Karpas-422 (cell line): ENCODE results near the gene MED9. TPM values are rescaled to one million over a fixed set of nuclear protein-coding genes. Genes with fewer than 3 reads are reported as not detected.

Source experiments
- DNase-seq: peaks from one replicate; pipeline ENCODE4 v3.0.0-alpha.2; 2015
- H2AFZ ChIP-seq: fragments of 200-600 bp; sonication (generic); 2 replicates; pipeline ENCODE4 v1.6.1; 2014; ENCODE audit warnings: antibody characterized with exemption, low read length, mixed read lengths
- H3K27ac ChIP-seq: fragments of 200-600 bp; sonication (generic); 2 replicates; pipeline ENCODE4 v1.5.1; 2014; ENCODE audit warnings: mild to moderate bottlenecking, low read length, moderate library complexity
- H3K27me3 ChIP-seq: fragments of 200-600 bp; sonication (generic); 2 replicates; pipeline ENCODE4 v1.6.1; 2014; ENCODE audit warnings: low read length, mixed read lengths
- H3K36me3 ChIP-seq: fragments of 200-600 bp; sonication (generic); 2 replicates; pipeline ENCODE4 v1.6.1; 2014; ENCODE audit warnings: low read length, mixed read lengths; ENCODE audit not compliant: insufficient read depth
- H3K4me1 ChIP-seq: fragments of 200-600 bp; sonication (generic); 2 replicates; pipeline ENCODE4 v1.6.1; 2014; ENCODE audit warnings: mild to moderate bottlenecking, low read length, mixed read lengths
- H3K4me2 ChIP-seq: fragments of 200-600 bp; sonication (generic); 2 replicates; pipeline ENCODE4 v1.6.1; 2014; ENCODE audit warnings: low read length, low read depth, mild to moderate bottlenecking; ENCODE audit not compliant: poor library complexity, severe bottlenecking
- H3K4me3 ChIP-seq: fragments of 200-600 bp; sonication (generic); 2 replicates; pipeline ENCODE4 v1.5.1; 2014; ENCODE audit warnings: mild to moderate bottlenecking, antibody characterized with exemption, low read length, mixed read lengths
- H3K79me2 ChIP-seq: fragments of 200-600 bp; sonication (generic); 2 replicates; pipeline ENCODE4 v1.6.1; 2014; ENCODE audit warnings: mild to moderate bottlenecking, low read length, mixed read lengths
- H3K9ac ChIP-seq: fragments of 200-600 bp; sonication (generic); 2 replicates; pipeline ENCODE4 v1.6.0; 2014; ENCODE audit warnings: low read length
- H3K9me2 ChIP-seq: fragments of 200-600 bp; sonication (generic), shearing (Covaris generic); replicated peaks from 2 replicates; pipeline ENCODE4 v1.6.0; 2014; ENCODE audit warnings: mild to moderate bottlenecking, low read length, moderate library complexity; ENCODE audit not compliant: insufficient read depth
- H3K9me3 ChIP-seq: fragments of 300-700, 200-600 bp; sonication (generic); 2 replicates; pipeline ENCODE4 v1.6.1; 2014; ENCODE audit warnings: low read length, mixed read lengths
- H4K20me1 ChIP-seq: fragments of 200-600 bp; sonication (generic); 2 replicates; pipeline ENCODE4 v1.6.1; 2014; ENCODE audit warnings: mild to moderate bottlenecking, antibody characterized with exemption, low read length, low read depth; ENCODE audit not compliant: insufficient read depth
- total RNA-seq: library from RNA; depleted of rRNA; stranded (reverse); fragments of >200 nt; shearing (Covaris generic); gene quantifications from 2 replicates; pipeline ENCODE4 v1.2.3, GENCODE V29; 2014; ENCODE audit warnings: low replicate concordance

Gene MED9
- total RNA-seq, 1 experiment from 2014 or later: 8.8 TPM

DNA sequence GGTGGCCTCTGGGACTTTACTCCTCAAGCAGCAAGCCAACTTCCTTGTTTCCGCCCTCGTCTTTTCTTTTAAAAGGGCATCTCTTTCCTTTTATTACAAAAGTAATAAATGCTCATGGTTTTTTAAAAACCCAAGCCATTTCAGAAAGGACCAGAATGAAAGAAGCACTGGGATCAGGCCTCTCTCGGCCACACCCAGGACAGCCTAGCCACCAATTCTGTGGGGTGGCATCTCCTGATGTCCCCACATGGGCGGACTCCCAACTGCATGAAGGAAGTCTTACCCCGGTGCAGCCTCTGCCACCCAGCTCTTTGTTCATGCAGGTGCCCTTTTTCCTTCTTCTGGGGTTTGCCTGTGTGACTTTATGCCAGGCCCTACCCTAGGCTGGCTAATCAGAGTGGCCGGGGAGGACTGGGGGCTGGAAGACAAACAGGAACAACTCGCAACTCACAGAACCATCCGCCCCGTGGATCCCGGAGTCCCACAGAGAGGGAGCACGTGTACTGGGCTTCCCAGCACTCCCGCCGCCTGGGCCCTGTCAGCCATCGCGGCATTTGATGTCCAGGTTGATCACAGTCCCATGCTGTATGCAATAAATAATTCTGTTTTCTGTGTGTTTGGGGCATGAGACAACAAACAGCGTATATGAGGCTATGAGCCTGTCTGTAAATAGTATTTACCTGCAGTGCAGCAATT, 22.0 kb downstream of the MED9 start:
- no peak overlapping the region for H2AFZ ChIP-seq
- no peaks in the 10 kb centered on the region for H3K9me3 ChIP-seq
- no peak overlapping the region for H3K9ac ChIP-seq
- H3K27ac ChIP-seq: no peak overlapping the region
- no peak for DNase-seq
- no peak overlapping the region for H3K4me3 ChIP-seq
- H4K20me1 ChIP-seq: peaks cover 11% of the 10 kb centered on the region; the same call in 1 of the 2 replicates
- no peaks in the 10 kb centered on the region for H3K9me2 ChIP-seq
- H3K36me3 ChIP-seq: no peaks in the 10 kb centered on the region
- H3K4me2 ChIP-seq: no peak overlapping the region
- H3K27me3 ChIP-seq: no peaks in the 10 kb centered on the region
- no peaks in the 10 kb centered on the region for H3K4me1 ChIP-seq
- no peaks in the 10 kb centered on the region for H3K79me2 ChIP-seq

GRCh38 chr17:17499402-17500145, 22.8 kb downstream of the MED9 start:
- no peak overlapping the region for H3K9ac ChIP-seq
- H3K4me2 ChIP-seq: no peak overlapping the region
- H4K20me1 ChIP-seq: peaks cover 11% of the 10 kb centered on the region; the same call in 1 of the 2 replicates
- H3K36me3 ChIP-seq: no peaks in the 10 kb centered on the region
- H3K79me2 ChIP-seq: no peaks in the 10 kb centered on the region
- no peaks in the 10 kb centered on the region for H3K4me1 ChIP-seq
- no peak overlapping the region for H3K27ac ChIP-seq
- DNase-seq: no peak
- no peaks in the 10 kb centered on the region for H3K27me3 ChIP-seq
- no peaks in the 10 kb centered on the region for H3K9me2 ChIP-seq
- H3K4me3 ChIP-seq: no peak overlapping the region
- no peaks in the 10 kb centered on the region for H3K9me3 ChIP-seq
- no peak overlapping the region for H2AFZ ChIP-seq

GRCh38 chr17:17500999-17501605, 24.3 kb downstream of the MED9 start:
- no peak overlapping the region for H3K9ac ChIP-seq

GRCh38 chr17:17502741-17503565, 26.2 kb downstream of the MED9 start:
- Histone ChIP-seq H3K4me1 (no peaks in the 10 kb centered on the region), H3K4me3 (no peak overlapping the region), H3K36me3 (no peaks in the 10 kb centered on the region), H3K27ac (no peak overlapping the region), H3K9me3 (no peaks in the 10 kb centered on the region), H3K9me2 (no peaks in the 10 kb centered on the region), H3K79me2 (no peaks in the 10 kb centered on the region), H3K27me3 (no peaks in the 10 kb centered on the region), H2AFZ (no peak overlapping the region), H4K20me1 (no peaks in the 10 kb centered on the region; the same call in 1 of the 2 replicates), H3K9ac (no peak overlapping the region), H3K4me2 (no peak overlapping the region)
- no peak for DNase-seq

More at GRCh38 chr17:17500999-17501605, 24.3 kb downstream of the MED9 start:
- H3K9me2 ChIP-seq: no peaks in the 10 kb centered on the region
- no peaks in the 10 kb centered on the region for H3K36me3 ChIP-seq
- no peak for DNase-seq
- peaks cover 11% of the 10 kb centered on the region; the same call in 1 of the 2 replicates for H4K20me1 ChIP-seq
- no peaks in the 10 kb centered on the region for H3K79me2 ChIP-seq
- no peak overlapping the region for H3K4me3 ChIP-seq
- no peaks in the 10 kb centered on the region for H3K4me1 ChIP-seq
- H2AFZ ChIP-seq: no peak overlapping the region
- no peak overlapping the region for H3K4me2 ChIP-seq
- H3K27ac ChIP-seq: no peak overlapping the region
- H3K27me3 ChIP-seq: no peaks in the 10 kb centered on the region
- H3K9me3 ChIP-seq: no peaks in the 10 kb centered on the region

GRCh38 chr17:17503566-17504130, 26.8 kb downstream of the MED9 start:
- no peaks in the 10 kb centered on the region for H3K36me3 ChIP-seq
- no peak overlapping the region for H3K27ac ChIP-seq
- H3K4me1 ChIP-seq: no peaks in the 10 kb centered on the region
- H3K4me3 ChIP-seq: no peak overlapping the region
- H3K4me2 ChIP-seq: no peak overlapping the region
- no peaks in the 10 kb centered on the region for H3K9me3 ChIP-seq
- no peak overlapping the region for H2AFZ ChIP-seq
- H3K9me2 ChIP-seq: no peaks in the 10 kb centered on the region
- no peaks in the 10 kb centered on the region; the same call in 1 of the 2 replicates for H4K20me1 ChIP-seq
- no peaks in the 10 kb centered on the region for H3K27me3 ChIP-seq
- no peak overlapping the region for H3K9ac ChIP-seq
- no peaks in the 10 kb centered on the region for H3K79me2 ChIP-seq
- DNase-seq: no peak

DNA sequence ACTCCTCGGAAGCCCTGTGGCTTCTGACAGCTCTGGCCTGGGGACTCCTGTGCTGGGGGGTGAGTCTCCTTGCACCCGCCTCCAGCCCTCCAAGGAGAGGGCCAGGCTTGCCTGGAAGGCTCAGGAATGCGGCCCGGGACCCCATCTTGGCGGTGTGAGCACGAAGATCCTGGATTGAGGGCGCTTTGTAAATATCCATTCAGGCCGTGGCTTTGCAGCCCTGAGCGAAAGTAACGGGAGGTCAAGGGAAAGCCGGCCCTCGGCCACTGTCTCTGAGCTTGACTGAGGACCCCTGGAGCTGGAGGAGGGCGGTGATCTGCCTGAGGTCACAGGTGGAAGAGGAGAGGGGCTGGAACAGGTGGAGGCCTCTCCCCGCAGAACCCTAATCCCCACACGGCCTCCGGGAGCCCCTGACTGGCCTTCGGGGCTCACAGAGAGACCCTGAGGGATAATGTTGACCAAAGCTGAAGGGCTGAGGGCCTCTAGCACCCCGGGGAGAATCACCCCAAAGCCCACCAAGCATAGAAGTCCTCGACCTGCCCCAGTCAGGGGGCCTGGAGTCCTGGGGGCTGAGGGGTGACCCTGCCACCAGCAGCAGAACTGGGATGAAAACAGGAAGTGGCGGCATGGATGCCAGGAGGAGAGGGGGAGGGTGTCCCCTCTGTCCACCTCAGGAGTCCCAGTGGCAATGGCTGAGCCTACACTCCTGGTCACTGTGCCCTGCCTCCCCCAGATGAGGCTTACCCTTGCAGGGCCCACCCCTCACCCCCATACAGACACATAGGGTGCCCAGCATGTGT, 27.7 kb downstream of the MED9 start:
- H3K9me2 ChIP-seq: no peaks in the 10 kb centered on the region
- no peak for DNase-seq
- no peaks in the 10 kb centered on the region for H3K4me1 ChIP-seq
- H3K36me3 ChIP-seq: no peaks in the 10 kb centered on the region
- no peak overlapping the region for H3K4me3 ChIP-seq
- H2AFZ ChIP-seq: no peak overlapping the region
- no peak overlapping the region for H3K9ac ChIP-seq
- H3K27ac ChIP-seq: no peak overlapping the region
- no peaks in the 10 kb centered on the region; the same call in 1 of the 2 replicates for H4K20me1 ChIP-seq
- H3K9me3 ChIP-seq: no peaks in the 10 kb centered on the region
- no peak overlapping the region for H3K4me2 ChIP-seq
- no peaks in the 10 kb centered on the region for H3K79me2 ChIP-seq
- no peaks in the 10 kb centered on the region for H3K27me3 ChIP-seq

- Histone ChIP-seq H3K27ac (no peak overlapping the region), H3K4me2 (no peak overlapping the region), H3K9ac (no peak overlapping the region), H2AFZ (no peak overlapping the region), H3K27me3 (no peaks in the 10 kb centered on the region), H3K9me2 (no peaks in the 10 kb centered on the region), H3K36me3 (no peaks in the 10 kb centered on the region), H3K79me2 (no peaks in the 10 kb centered on the region), H4K20me1 (no peaks in the 10 kb centered on the region; the same call in 1 of the 2 replicates), H3K9me3 (no peaks in the 10 kb centered on the region), H3K4me3 (no peak overlapping the region), H3K4me1 (no peaks in the 10 kb centered on the region)
- no peak for DNase-seq
Observed at GRCh38 chr17:17505151-17505550, 28.4 kb downstream of the MED9 start.
